ENCODE measurements around the gene CTNNBL1. TPM values are rescaled to one million over a fixed set of nuclear protein-coding genes. Genes with fewer than 3 reads are reported as not detected.

The CTNNBL1 gene
- total RNA-seq, 4 donors from 2014 or later, result 35.9 to 53.1 (median 39.2) TPM

GRCh38 chr20:37729452-37729851 lies 35.6 kb downstream of the CTNNBL1 start:
- TF ChIP-seq CTCF (IDR thresholded peaks at IDR 0.05; ENCODE audit: low read depth), result no peak

GRCh38 chr20:37729909-37730308 lies 36.1 kb downstream of the CTNNBL1 start:
- no peak for TF ChIP-seq CTCF (IDR thresholded peaks at IDR 0.05; ENCODE audit: low read depth)

- no peak for TF ChIP-seq CTCF (IDR thresholded peaks at IDR 0.05; ENCODE audit: low read depth)
Measured at GRCh38 chr20:37733416-37733815, 39.6 kb downstream of the CTNNBL1 start.

- TF ChIP-seq CTCF (IDR thresholded peaks at IDR 0.05; ENCODE audit: low read depth), result no peak
Measured at GRCh38 chr20:37734228-37734985, 40.6 kb downstream of the CTNNBL1 start.

- TF ChIP-seq CTCF (IDR thresholded peaks at IDR 0.05; ENCODE audit: low read depth), result no peak
Measured at GRCh38 chr20:37735541-37735940, 41.7 kb downstream of the CTNNBL1 start.

GRCh38 chr20:37736132-37736531 lies 42.3 kb downstream of the CTNNBL1 start:
- TF ChIP-seq CTCF (IDR thresholded peaks at IDR 0.05; ENCODE audit: low read depth), result no peak

- no peak for TF ChIP-seq CTCF (IDR thresholded peaks at IDR 0.05; ENCODE audit: low read depth)
Measured at GRCh38 chr20:37737826-37738420, 44.1 kb downstream of the CTNNBL1 start.

Data from subcutaneous adipose tissue (tissue), 4 donors.